Measurements from ENCODE around the gene CYP19A1. TPM values are rescaled to one million over a fixed set of nuclear protein-coding genes. Genes with fewer than 3 reads are reported as not detected.
"Not testable (repeated sequence)": the region's sequence is repeated elsewhere in the genome, so short reads cannot be mapped to it uniquely, and the experiment has no call there.

CYP19A1 gene
- total RNA-seq, 1 donor from 2014 or later, result not detected

DNA sequence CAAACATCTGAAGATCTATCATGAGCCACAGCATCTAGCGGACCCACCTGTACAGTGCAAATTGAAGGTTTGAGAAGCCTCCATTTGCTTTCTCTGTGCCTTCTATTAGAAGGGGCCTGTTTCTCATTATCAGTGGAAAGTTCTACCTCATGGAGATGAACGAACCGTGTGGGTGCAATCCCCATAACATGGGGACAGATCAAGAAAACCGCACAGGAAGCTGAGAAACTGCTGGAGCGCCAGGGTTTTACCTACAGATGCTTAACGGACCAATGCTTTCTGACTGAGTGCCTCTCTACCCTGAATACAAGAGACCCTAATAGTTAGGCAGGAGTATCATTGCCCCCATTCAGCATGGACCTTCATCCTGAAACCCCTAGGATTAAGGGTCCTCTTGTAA, 53.5 kb downstream of the CYP19A1 start:
- Mint-ChIP-seq H3K4me3 (ENCODE audit: unreplicated experiment) (no peak overlapping the region), H3K9me3 (ENCODE audit: unreplicated experiment) (peaks cover 7% of the 10 kb centered on the region), H3K36me3 (ENCODE audit: unreplicated experiment) (no peaks in the 10 kb centered on the region), H3K27ac (ENCODE audit: unreplicated experiment) (no peak overlapping the region), H3K27me3 (ENCODE audit: unreplicated experiment) (peaks cover 7% of the 10 kb centered on the region), H3K4me1 (ENCODE audit: low read depth, unreplicated experiment) (peaks cover 36% of the 10 kb centered on the region)
- TF ChIP-seq, protein P1, sequence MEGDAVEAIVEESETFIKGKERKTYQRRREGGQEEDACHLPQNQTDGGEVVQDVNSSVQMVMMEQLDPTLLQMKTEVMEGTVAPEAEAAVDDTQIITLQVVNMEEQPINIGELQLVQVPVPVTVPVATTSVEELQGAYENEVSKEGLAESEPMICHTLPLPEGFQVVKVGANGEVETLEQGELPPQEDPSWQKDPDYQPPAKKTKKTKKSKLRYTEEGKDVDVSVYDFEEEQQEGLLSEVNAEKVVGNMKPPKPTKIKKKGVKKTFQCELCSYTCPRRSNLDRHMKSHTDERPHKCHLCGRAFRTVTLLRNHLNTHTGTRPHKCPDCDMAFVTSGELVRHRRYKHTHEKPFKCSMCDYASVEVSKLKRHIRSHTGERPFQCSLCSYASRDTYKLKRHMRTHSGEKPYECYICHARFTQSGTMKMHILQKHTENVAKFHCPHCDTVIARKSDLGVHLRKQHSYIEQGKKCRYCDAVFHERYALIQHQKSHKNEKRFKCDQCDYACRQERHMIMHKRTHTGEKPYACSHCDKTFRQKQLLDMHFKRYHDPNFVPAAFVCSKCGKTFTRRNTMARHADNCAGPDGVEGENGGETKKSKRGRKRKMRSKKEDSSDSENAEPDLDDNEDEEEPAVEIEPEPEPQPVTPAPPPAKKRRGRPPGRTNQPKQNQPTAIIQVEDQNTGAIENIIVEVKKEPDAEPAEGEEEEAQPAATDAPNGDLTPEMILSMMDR (IDR thresholded peaks at IDR 0.05; ENCODE audit: partially characterized antibody, unreplicated experiment), result no peak
- DNase-seq, result no peak

DNA sequence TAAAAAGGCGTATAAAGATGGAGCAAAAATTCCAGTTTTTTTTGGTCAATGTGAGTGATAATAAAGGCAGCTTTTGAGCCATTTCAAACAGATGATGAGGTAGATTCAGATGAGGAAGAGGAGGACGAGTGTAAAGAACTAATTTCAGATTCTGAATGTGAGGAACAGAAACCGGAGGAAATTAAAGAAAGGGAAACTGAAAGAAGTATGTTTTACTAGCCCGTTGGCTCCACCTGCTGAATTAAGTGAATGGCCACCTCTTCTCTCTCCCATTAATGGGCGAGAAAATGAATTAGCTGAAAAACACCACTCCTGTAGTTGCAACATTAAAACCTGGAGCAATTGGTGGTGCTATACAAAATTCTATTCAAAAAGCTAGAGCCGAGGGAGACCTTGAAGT, 55.4 kb downstream of the CYP19A1 start:
- peaks cover 24% of the 10 kb centered on the region for H3K4me1 Mint-ChIP-seq (ENCODE audit: low read depth, unreplicated experiment)
- no peak overlapping the region for H3K27ac Mint-ChIP-seq (ENCODE audit: unreplicated experiment)
- no peak overlapping the region for H3K4me3 Mint-ChIP-seq (ENCODE audit: unreplicated experiment)
- H3K27me3 Mint-ChIP-seq (ENCODE audit: unreplicated experiment), result peaks cover 5% of the 10 kb centered on the region
- DNase-seq, result no peak
- TF ChIP-seq, protein P1 (IDR thresholded peaks at IDR 0.05; ENCODE audit: partially characterized antibody, unreplicated experiment), result no peak
- H3K36me3 Mint-ChIP-seq (ENCODE audit: unreplicated experiment), result no peaks in the 10 kb centered on the region
- H3K9me3 Mint-ChIP-seq (ENCODE audit: unreplicated experiment), result peaks cover 2% of the 10 kb centered on the region

DNA sequence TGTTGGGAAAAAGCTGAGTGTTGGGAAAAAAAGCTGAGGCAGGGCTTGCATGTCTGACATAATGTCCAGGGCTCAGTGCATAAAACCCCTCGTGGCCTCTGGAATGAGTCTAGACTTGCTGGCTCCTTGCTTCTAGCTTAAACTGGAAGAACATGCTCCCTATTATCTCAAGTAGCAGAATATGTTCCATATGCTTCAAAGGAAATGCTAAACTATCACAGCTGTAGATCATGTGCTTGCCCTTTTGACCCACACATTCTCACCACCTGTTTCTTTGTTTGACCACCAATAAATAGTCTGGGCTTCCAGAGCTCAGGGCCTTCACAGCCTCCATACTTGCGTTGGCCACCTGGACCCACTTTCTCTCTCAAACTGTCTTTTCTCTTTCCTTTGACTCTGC, 56.2 kb downstream of the CYP19A1 start:
- not testable (repeated sequence) for H3K9me3 Mint-ChIP-seq (ENCODE audit: unreplicated experiment); H3K27me3 Mint-ChIP-seq (ENCODE audit: unreplicated experiment); DNase-seq; H3K36me3 Mint-ChIP-seq (ENCODE audit: unreplicated experiment); H3K4me3 Mint-ChIP-seq (ENCODE audit: unreplicated experiment)
- Mint-ChIP-seq H3K4me1 (ENCODE audit: low read depth, unreplicated experiment) (peaks cover 16% of the 10 kb centered on the region), H3K27ac (ENCODE audit: unreplicated experiment) (peak overlapping the region; percentile 2)

DNA sequence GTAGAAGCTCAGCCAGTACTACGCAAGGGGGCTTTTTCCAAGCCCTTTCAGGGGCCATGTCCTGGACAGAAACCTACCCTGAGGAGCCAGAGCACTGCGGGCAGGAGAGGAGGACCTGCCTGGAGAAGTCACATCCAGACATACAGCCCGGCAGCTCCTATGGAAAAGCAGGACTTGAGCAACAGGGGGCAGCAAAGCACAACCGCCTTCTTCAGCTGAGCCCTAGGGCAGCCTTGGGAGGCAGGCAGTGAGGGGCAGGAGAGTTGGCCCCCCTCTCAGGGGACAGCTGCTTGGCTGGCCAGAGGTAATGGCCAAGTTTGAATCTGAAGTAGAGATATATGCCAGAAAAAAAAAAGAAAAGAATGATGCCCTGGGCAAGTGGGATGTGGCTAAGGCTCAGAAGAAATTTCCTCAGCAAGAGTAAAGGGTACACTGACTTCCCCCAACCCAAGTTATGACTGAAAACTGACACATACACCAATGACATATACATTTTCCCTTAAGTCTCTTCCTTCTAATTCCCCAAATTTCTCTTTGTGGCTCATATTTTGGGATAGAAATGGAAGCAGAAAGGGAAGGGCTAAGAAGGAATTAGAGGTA, 56.9 kb downstream of the CYP19A1 start:
- no peak overlapping the region for H3K27ac Mint-ChIP-seq (ENCODE audit: unreplicated experiment)
- H3K4me1 Mint-ChIP-seq (ENCODE audit: low read depth, unreplicated experiment), result peaks cover 16% of the 10 kb centered on the region
- no peak overlapping the region for H3K4me3 Mint-ChIP-seq (ENCODE audit: unreplicated experiment)
- peaks cover 5% of the 10 kb centered on the region for H3K27me3 Mint-ChIP-seq (ENCODE audit: unreplicated experiment)
- TF ChIP-seq, protein P1 (IDR thresholded peaks at IDR 0.05; ENCODE audit: partially characterized antibody, unreplicated experiment), result peak; percentile 54
- H3K9me3 Mint-ChIP-seq (ENCODE audit: unreplicated experiment), result peaks cover 2% of the 10 kb centered on the region
- no peaks in the 10 kb centered on the region for H3K36me3 Mint-ChIP-seq (ENCODE audit: unreplicated experiment)
- peak; percentile 76 for DNase-seq

DNA sequence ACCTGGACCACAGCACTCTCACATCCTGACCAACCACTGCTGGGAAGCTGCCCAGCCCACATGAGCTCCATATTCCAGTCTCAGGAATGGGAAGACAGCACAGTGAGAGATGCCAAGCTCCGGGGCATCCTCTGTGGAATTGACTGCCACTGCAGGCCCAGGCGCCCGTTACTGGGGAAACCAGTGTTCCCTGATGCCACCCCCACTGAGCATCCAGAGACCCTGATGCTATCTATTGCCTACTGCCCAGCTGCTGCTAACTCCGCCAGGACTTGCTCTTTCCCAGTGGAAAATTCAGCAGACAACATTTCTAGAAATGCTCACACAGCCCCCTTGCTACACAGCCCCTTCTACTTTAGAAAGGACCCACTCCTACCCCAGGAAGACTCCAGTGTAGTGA, 57.6 kb downstream of the CYP19A1 start:
- H3K4me3 Mint-ChIP-seq (ENCODE audit: unreplicated experiment), result no peak overlapping the region
- peaks cover 2% of the 10 kb centered on the region for H3K9me3 Mint-ChIP-seq (ENCODE audit: unreplicated experiment)
- H3K36me3 Mint-ChIP-seq (ENCODE audit: unreplicated experiment), result no peaks in the 10 kb centered on the region

More for the DNA sequence above, 57.6 kb downstream of the CYP19A1 start:
- no peak overlapping the region for H3K27ac Mint-ChIP-seq (ENCODE audit: unreplicated experiment)
- DNase-seq, result no peak
- peaks cover 13% of the 10 kb centered on the region for H3K4me1 Mint-ChIP-seq (ENCODE audit: low read depth, unreplicated experiment)
- TF ChIP-seq, protein P1 (IDR thresholded peaks at IDR 0.05; ENCODE audit: partially characterized antibody, unreplicated experiment), result no peak
- H3K27me3 Mint-ChIP-seq (ENCODE audit: unreplicated experiment), result peaks cover 5% of the 10 kb centered on the region
